Calu3 (cell line): Measurements from ENCODE around the gene ZSWIM1. TPM values are rescaled to one million over a fixed set of nuclear protein-coding genes. Genes with fewer than 3 reads are reported as not detected.

Experiments
- BruUV-seq: library from RNA; stranded (reverse); fragments of 400-500 nt; replicated peaks from 2 replicates; lab custom pipeline; 2021; lab: Mats Ljungman, UMichigan
- CTCF ChIA-PET: fragments of 300-600 bp; sonication (Branson Sonifier 250); formaldehyde crosslinking; loops from one replicate; lab custom pipeline; 2022; ENCODE audit warnings: antibody characterized with exemption; lab: Charles Lee
- DNase-seq: peaks from one replicate; pipeline ENCODE4 v3.0.0; 2022
- H3K27ac Mint-ChIP-seq: one replicate; pipeline ENCODE4 v1.8.0; 2022; ENCODE audit warnings: mixed read lengths; ENCODE audit not compliant: unreplicated experiment
- H3K27me3 Mint-ChIP-seq: one replicate; pipeline ENCODE4 v1.8.0; 2022; ENCODE audit warnings: mixed read lengths; ENCODE audit not compliant: unreplicated experiment
- H3K36me3 Mint-ChIP-seq: one replicate; pipeline ENCODE4 v1.8.0; 2022; ENCODE audit warnings: mild to moderate bottlenecking, moderate library complexity, mixed read lengths; ENCODE audit not compliant: insufficient read depth, unreplicated experiment
- H3K4me1 Mint-ChIP-seq: one replicate; pipeline ENCODE4 v1.8.0; 2022; ENCODE audit warnings: mild to moderate bottlenecking, low read depth, mixed read lengths; ENCODE audit not compliant: unreplicated experiment
- H3K4me3 Mint-ChIP-seq: one replicate; pipeline ENCODE4 v1.8.0; 2022; ENCODE audit warnings: mild to moderate bottlenecking, low read depth, moderate library complexity, mixed read lengths; ENCODE audit not compliant: unreplicated experiment
- H3K9me3 Mint-ChIP-seq: one replicate; pipeline ENCODE4 v1.8.0; 2022; ENCODE audit warnings: low read depth, mixed read lengths; ENCODE audit not compliant: unreplicated experiment
- intact Hi-C: fragments of 100-400 bp; cut with micrococcal nuclease; formaldehyde crosslinking; loops from one replicate; pipeline ENCODE4 v1.10.0; 2022; ENCODE audit not compliant: unreplicated experiment
- total RNA-seq: library from RNA; stranded (reverse); gene quantifications from 2 replicates; pipeline ENCODE4 v1.2.3, GENCODE V29; 2022
- TF ChIP-seq, protein P1 (sequence below): fragments of 200-600 bp; IDR thresholded peaks from one replicate; pipeline ENCODE4 v1.8.0; 2022; ENCODE audit warnings: antibody characterized with exemption; ENCODE audit not compliant: unreplicated experiment

The ZSWIM1 gene
- total RNA-seq, 1 experiment from 2014 or later = 20.2 TPM

DNA sequence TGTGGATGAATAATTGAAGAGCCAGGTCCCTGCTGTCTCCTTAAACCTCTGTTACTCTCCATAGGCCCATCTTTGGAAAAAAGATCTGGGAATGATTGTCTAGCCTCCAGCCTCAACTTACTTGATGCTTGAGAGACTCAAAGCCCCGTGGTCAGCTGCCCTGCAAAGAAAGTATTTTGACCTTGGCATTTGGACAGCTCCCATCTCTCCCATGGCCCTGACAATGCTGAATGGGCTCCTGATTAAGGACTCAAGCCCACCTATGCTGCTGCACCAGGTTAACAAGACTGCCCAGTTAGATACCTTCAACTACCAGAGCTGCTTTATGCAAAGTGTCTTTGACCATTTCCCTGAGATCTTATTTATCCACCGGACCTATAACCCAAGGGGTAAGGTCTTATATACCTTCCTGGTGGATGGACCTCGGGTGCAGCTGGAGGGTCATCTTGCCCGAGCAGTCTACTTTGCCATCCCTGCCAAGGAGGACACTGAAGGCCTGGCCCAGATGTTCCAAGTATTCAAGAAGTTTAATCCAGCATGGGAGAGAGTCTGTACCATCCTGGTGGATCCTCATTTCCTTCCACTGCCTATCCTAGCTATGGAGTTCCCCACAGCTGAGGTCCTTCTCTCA, 1.6 kb downstream of the ZSWIM1 start:
- Mint-ChIP-seq H3K9me3 (no peaks in the 10 kb centered on the region), H3K4me3 (peak overlapping the region; percentile 94), H3K27ac (peak overlapping the region; percentile 99), H3K27me3 (no peaks in the 10 kb centered on the region), H3K4me1 (peaks cover 16% of the 10 kb centered on the region), H3K36me3 (peaks cover 37% of the 10 kb centered on the region)
- no TSS peak for BruUV-seq
- DNase-seq = no peak
- intact Hi-C loops = no loop called here
- CTCF ChIA-PET = no interaction called here
- TF ChIP-seq, protein P1, sequence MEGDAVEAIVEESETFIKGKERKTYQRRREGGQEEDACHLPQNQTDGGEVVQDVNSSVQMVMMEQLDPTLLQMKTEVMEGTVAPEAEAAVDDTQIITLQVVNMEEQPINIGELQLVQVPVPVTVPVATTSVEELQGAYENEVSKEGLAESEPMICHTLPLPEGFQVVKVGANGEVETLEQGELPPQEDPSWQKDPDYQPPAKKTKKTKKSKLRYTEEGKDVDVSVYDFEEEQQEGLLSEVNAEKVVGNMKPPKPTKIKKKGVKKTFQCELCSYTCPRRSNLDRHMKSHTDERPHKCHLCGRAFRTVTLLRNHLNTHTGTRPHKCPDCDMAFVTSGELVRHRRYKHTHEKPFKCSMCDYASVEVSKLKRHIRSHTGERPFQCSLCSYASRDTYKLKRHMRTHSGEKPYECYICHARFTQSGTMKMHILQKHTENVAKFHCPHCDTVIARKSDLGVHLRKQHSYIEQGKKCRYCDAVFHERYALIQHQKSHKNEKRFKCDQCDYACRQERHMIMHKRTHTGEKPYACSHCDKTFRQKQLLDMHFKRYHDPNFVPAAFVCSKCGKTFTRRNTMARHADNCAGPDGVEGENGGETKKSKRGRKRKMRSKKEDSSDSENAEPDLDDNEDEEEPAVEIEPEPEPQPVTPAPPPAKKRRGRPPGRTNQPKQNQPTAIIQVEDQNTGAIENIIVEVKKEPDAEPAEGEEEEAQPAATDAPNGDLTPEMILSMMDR = no peak

DNA sequence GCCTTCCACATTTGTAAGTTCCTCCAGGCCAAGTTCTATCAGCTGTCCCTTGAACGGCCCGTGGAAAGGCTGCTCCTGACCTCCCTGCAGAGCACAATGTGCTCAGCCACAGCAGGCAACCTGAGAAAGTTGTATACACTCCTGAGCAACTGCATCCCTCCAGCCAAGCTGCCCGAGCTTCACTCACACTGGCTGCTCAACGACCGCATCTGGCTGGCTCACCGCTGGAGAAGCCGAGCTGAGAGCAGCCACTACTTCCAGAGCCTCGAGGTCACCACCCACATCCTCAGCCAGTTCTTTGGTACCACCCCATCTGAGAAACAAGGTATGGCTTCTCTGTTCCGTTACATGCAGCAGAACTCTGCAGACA, 2.1 kb downstream of the ZSWIM1 start:
- intact Hi-C loops = no loop called here
- Mint-ChIP-seq H3K4me3 (no peak overlapping the region), H3K27me3 (no peaks in the 10 kb centered on the region), H3K36me3 (peaks cover 37% of the 10 kb centered on the region), H3K9me3 (no peaks in the 10 kb centered on the region), H3K4me1 (peaks cover 16% of the 10 kb centered on the region), H3K27ac (no peak overlapping the region)
- DNase-seq = no peak
- BruUV-seq = no TSS peak
- TF ChIP-seq, protein P1 = no peak
- CTCF ChIA-PET = no interaction called here

DNA sequence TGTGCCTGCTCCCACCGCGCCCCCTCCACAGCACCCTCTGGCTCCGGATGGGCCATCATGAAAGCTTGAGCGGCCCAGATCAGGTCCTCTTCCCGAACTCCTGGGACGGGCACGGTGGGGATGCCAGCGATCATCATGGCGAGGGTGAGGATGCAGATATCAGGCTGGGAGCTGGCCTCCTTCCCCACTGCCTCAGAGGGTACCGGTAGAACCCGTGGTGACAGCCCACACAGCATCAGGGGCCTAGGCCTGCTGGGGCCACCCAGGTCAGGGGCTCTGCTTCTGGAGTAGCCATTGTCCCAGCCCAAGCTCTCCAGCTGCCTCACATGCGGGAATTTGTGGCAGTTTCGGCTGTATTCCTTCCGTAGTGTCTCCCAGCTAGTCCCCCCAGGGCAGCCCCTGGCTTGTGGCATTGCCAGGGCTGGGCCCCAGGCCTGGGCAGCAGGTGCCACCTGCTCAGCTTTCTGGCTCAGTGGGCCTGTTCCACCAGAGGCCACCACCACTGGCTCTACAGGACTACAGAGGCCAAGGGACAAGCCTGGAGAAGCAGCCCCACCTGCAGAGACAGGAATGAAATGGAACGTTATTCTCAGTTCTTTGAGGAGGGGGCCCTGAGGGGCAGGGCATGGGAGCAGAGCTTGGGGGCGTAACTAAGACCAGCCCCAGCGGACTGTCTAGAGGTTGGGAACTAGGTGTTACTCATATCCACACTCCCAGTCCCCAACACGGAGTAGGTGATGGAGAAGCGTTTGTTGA, 5.7 kb downstream of the ZSWIM1 start:
- Mint-ChIP-seq H3K27ac (no peak overlapping the region), H3K4me3 (no peak overlapping the region), H3K36me3 (peaks cover 45% of the 10 kb centered on the region), H3K9me3 (no peaks in the 10 kb centered on the region), H3K27me3 (no peaks in the 10 kb centered on the region), H3K4me1 (peaks cover 8% of the 10 kb centered on the region)
- CTCF ChIA-PET = no interaction called here
- no TSS peak for BruUV-seq
- no peak for DNase-seq
- intact Hi-C loops = no loop called here
- TF ChIP-seq, protein P1 = no peak

DNA sequence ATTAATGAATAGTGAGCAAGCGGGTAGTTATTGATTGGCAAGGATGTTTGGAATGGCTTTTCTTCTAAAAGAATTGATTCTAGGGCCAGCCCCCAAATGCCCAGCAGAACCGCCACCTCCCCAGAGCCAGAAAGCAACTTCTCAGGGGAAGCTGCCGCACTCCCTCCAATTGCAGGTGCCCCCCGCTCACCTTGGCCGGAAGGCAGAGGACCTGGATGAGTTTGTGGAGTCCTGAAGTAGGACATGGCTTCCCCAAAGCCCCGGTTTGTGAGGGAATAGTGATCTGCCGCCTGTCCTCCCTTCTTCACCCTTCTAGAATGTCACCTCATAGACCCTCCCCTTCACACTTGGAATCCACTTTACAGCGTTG, 6.3 kb downstream of the ZSWIM1 start, which contains the start of gene SPATA25:
Gene SPATA25 (minus strand): TSS at position 277 of the 370 bp plus-strand sequence. CDS start 32 bp downstream, at position 245.
- Mint-ChIP-seq H3K27me3 (no peaks in the 10 kb centered on the region), H3K9me3 (no peaks in the 10 kb centered on the region), H3K36me3 (peaks cover 45% of the 10 kb centered on the region), H3K27ac (no peak within 1 kb of the TSS), H3K4me3 (no peak within 1 kb of the TSS), H3K4me1 (peaks cover 6% of the 10 kb centered on the region)
- no TSS peak for BruUV-seq
- DNase-seq = no peak
- TF ChIP-seq, protein P1 = no peak
- intact Hi-C loops = no loop called here
- CTCF ChIA-PET = no interaction called here
